Prostate gland (tissue), 2 donors: ENCODE results near the gene TJP1. TPM values are rescaled to one million over a fixed set of nuclear protein-coding genes. Genes with fewer than 3 reads are reported as not detected.
"Not testable (repeated sequence)": the region's sequence is repeated elsewhere in the genome, so short reads cannot be mapped to it uniquely, and the experiment has no call there.

Experiments used
- DNase-seq: peaks from one replicate; pipeline ENCODE4 v3.0.0-alpha.2; 2019; ENCODE audit warnings: low spot score
- H3K27ac ChIP-seq, 2 donors: fragments of 200-600 bp; sonication (generic); 2 replicates each; pipeline ENCODE4 v1.5.1; 2017 to 2019
- H3K27me3 ChIP-seq: fragments of 200-600 bp; sonication (generic); replicated peaks from 2 replicates; pipeline ENCODE4 v1.5.1; 2019; ENCODE audit not compliant: insufficient read depth
- H3K36me3 ChIP-seq, 2 donors: fragments of 200-600 bp; sonication (generic); 1 replicate in 1 of 2; 2 replicates in 1 of 2; pipeline versions ENCODE4 v1.5.1 to v1.8.1; 2017 to 2019
- H3K4me1 ChIP-seq: fragments of 200-600 bp; sonication (generic); replicated peaks from 2 replicates; pipeline ENCODE4 v1.5.1; 2019
- H3K4me3 ChIP-seq, 2 donors: fragments of 200-600 bp; sonication (generic); 2 replicates each; pipeline ENCODE4 v1.5.1; 2017 to 2019
- H3K9me3 ChIP-seq: fragments of 200-600 bp; sonication (generic); 2 replicates; pipeline ENCODE4 v1.5.1; 2017
- CTCF ChIP-seq, 4 experiments: fragments of 200-600 bp in 2 of 4; fragments of 450-650 bp in 2 of 4; sonication (generic) in 2 of 4; IDR thresholded peaks; 1 replicate in 3 of 4; 2 replicates in 1 of 4; pipeline ENCODE4 v1.5.1; 2016 to 2019; ENCODE audit warnings: antibody characterized with exemption in 4 of 4, mild to moderate bottlenecking in 2 of 4, moderate library complexity in 2 of 4
- POLR2A ChIP-seq: fragments of 450-650 bp; IDR thresholded peaks from one replicate; pipeline ENCODE4 v1.6.1; 2016; ENCODE audit warnings: antibody characterized with exemption, mild to moderate bottlenecking
- POLR2AphosphoS5 ChIP-seq: sonication (generic); formaldehyde crosslinking; IDR thresholded peaks from one replicate; pipeline ENCODE4 v1.6.1; 2017; ENCODE audit warnings: antibody characterized with exemption
- WGBS: methylation state at CpG from one replicate; pipeline ENCODE4 v1.1.5; 2018; 5-methylcytosine and 5-hydroxymethylcytosine counted together
- intact Hi-C: fragments of 100-400 bp; cut with DNase I; formaldehyde crosslinking; loops from one replicate; pipeline ENCODE4 v1.14.2; 2022
- total RNA-seq, 2 donors: library from RNA; depleted of rRNA; stranded (reverse); fragments of >200 nt; gene quantifications; one replicate each; pipeline ENCODE4 v1.1.0, GENCODE V29; 2016

TJP1 gene
- total RNA-seq, 2 donors from 2014 or later, result 88.4 to 216 TPM

- DNase-seq, result no peak
- H3K27ac ChIP-seq, result no peak overlapping the region
- H3K9me3 ChIP-seq, result no peaks in the 10 kb centered on the region
- H3K4me3 ChIP-seq, result no peak overlapping the region
- no peaks in the 10 kb centered on the region for H3K36me3 ChIP-seq
- WGBS, result 44% methylated on average over 8 of the region's 8 CpGs
- H3K27me3 ChIP-seq, result no peaks in the 10 kb centered on the region
- H3K4me1 ChIP-seq, result no peaks in the 10 kb centered on the region
- intact Hi-C loops, result no loop called here
- TF ChIP-seq CTCF (IDR thresholded peaks at IDR 0.05) (no peak), POLR2AphosphoS5 (no peak)
Measured at GRCh38 chr15:29765898-29766527, 56.3 kb downstream of the TJP1 start.

- Histone ChIP-seq H3K9me3 (no peaks in the 10 kb centered on the region), H3K27me3 (no peaks in the 10 kb centered on the region), H3K4me1 (no peaks in the 10 kb centered on the region), H3K4me3 (no peak overlapping the region), H3K36me3 (no peaks in the 10 kb centered on the region), H3K27ac (no peak overlapping the region)
- no peak for DNase-seq
- intact Hi-C loops, result no loop called here
- 75% methylated on average over 3 of the region's 3 CpGs for WGBS
- TF ChIP-seq CTCF (IDR thresholded peaks at IDR 0.05) (no peak), POLR2A (no peak), POLR2AphosphoS5 (no peak)
Measured at GRCh38 chr15:29765234-29765841, 56.9 kb downstream of the TJP1 start.

GRCh38 chr15:29759596-29759995 is 62.7 kb downstream of the TJP1 start:
- Histone ChIP-seq H3K4me3 (no peak overlapping the region), H3K36me3 (no peaks in the 10 kb centered on the region), H3K27ac (no peak overlapping the region), H3K27me3 (no peaks in the 10 kb centered on the region), H3K4me1 (no peaks in the 10 kb centered on the region), H3K9me3 (no peaks in the 10 kb centered on the region)
- WGBS, result 95% methylated on average over 2 of the region's 2 CpGs
- DNase-seq, result no peak
- intact Hi-C loops, result no loop called here
- TF ChIP-seq POLR2A (no peak), CTCF (IDR thresholded peaks at IDR 0.05) (no peak), POLR2AphosphoS5 (no peak)

- no peak for TF ChIP-seq CTCF (IDR thresholded peaks at IDR 0.05)
- TF ChIP-seq POLR2A, result no peak
- no peak for TF ChIP-seq POLR2AphosphoS5
- H3K4me1 ChIP-seq, result no peaks in the 10 kb centered on the region
- H3K9me3 ChIP-seq, result no peaks in the 10 kb centered on the region
- 40% methylated on average over 5 of the region's 5 CpGs for WGBS
- no peak for DNase-seq
- no peaks in the 10 kb centered on the region for H3K36me3 ChIP-seq
- no peak overlapping the region for H3K27ac ChIP-seq
- intact Hi-C loops, result no loop called here
- no peaks in the 10 kb centered on the region for H3K27me3 ChIP-seq
- H3K4me3 ChIP-seq, result no peak overlapping the region
Measured at GRCh38 chr15:29756358-29757267, 65.7 kb downstream of the TJP1 start.

GRCh38 chr15:29754009-29754408 is 68.3 kb downstream of the TJP1 start:
- H3K27ac ChIP-seq, H3K9me3 ChIP-seq, H3K27me3 ChIP-seq, H3K4me1 ChIP-seq, H3K4me3 ChIP-seq, DNase-seq, H3K36me3 ChIP-seq, intact Hi-C loops: not testable (repeated sequence)
- WGBS, result 83% methylated on average over 2 of the region's 2 CpGs
